HPDE6-E6E7 (cell line): ENCODE measurements around the gene CDCP1.

ENCODE experiments used
- DNase-seq: peaks from one replicate; pipeline ENCODE4 v3.0.0; 2011; ENCODE audit warnings: missing footprints; ENCODE audit errors: extremely low spot score

CDCP1 gene

DNA sequence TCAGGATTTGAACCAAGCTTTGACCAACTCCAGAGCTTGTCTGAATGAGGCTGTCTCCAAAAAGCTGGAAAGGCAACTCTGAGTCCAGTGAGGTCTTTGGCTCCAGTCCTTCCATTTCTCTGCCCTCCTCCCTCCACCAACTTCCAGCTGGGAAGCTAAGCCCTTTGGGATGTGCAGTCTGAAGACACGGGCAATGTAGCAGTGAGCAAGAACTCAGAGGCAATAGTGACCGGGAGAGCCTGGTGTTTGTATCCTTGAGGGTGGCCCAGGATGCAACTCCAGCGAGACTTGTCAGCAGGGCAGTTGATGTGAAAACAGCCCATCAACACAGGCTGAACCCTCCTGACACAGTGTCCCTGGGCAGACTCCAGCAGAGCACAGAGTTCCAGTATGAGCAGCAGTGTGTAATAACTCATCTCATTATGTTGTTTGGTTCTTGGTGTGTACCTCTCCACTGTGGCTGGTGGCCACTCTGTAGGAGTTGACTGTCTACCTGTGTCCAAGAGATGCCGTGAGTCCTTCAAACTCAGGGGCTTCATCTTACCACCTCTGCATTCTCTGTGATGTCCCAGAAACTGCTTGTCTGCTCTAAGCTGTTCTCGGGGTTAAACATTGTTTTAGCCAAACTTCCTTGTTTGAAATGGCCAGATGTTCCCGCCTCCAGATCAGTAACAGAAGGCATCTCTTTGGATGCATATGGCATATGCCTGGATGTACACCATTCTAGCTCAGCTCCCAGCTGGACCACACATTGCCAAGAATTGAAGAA is 6.6 kb downstream of the CDCP1 start:
- DNase-seq = no peak

- no peak for DNase-seq
Observed at GRCh38 chr3:45137656-45138181, 8.5 kb downstream of the CDCP1 start.

- DNase-seq = no peak
Observed at GRCh38 chr3:45135959-45136358, 10.2 kb downstream of the CDCP1 start.

GRCh38 chr3:45134758-45135521 is 11.2 kb downstream of the CDCP1 start:
- no peak for DNase-seq

DNA sequence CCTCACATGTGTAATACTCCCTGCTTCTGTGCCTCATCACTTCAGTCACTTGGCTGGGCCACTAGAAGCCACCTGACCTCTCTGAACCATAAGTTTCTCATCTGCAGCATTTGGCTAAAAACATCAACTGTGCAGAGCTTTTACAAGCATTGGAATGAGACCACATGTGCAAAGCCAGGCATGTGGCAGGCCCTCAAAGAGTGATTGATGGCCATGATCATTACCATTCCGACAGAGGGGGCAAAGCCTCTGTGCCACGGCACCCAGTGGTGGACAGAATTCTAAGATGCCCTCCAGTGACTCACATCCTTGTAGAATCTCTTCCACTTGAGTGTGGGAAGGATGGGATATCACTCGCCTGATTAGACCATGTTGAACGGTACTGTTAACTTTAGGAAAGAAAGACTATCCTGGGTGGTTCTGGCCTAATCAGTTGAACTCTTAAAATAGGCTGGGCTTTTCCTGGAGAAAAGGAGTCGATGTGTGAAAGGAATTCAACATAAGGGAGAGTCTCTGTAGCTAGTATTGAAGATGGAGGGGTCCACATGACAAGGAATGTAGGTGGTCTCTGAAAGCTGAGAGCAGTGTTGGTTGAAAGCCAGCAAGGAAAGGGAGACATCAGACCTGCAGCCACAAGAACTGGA is 13.5 kb downstream of the CDCP1 start:
- no peak for DNase-seq

GRCh38 chr3:45131201-45131600 is 15.0 kb downstream of the CDCP1 start:
- no peak for DNase-seq

DNA sequence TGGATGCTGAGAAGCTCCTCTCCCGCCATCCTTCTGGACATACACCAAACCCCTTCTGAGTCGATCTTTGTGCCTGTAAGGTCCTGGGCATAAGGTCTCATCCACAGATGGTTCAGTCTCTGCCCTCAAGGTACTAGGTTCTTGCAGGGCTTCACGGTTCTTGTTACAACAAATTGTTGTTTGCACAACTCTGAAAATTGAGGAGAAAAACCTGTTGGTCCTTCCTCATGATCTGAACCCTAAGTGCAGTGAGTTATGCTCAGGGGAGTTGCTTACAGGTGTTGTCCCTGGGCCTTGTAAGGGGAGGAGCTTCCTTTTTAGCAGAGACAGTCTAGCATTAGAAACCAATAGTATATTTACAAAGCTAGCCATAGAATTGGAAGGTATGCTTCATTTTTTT is 15.7 kb downstream of the CDCP1 start:
- DNase-seq = no peak

DNA sequence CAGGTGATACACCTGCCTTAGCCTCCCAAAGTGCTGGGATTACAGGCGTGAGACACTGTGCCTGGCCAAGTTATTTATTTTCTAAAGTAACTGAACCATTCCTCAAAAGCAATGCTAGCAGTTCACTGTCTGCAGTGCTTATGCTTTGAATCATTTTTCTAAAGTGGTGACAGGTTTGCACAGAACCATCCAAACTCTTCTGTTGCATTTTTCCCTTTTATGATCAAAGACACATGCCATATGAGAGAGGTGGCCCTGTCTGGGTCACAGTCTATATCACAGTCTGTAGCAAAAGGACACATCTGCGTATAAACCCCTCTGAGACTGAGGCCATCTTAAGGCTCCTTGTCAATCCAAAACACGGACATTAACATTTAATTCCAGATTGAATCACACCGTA is 17.2 kb downstream of the CDCP1 start:
- DNase-seq = no peak

DNA sequence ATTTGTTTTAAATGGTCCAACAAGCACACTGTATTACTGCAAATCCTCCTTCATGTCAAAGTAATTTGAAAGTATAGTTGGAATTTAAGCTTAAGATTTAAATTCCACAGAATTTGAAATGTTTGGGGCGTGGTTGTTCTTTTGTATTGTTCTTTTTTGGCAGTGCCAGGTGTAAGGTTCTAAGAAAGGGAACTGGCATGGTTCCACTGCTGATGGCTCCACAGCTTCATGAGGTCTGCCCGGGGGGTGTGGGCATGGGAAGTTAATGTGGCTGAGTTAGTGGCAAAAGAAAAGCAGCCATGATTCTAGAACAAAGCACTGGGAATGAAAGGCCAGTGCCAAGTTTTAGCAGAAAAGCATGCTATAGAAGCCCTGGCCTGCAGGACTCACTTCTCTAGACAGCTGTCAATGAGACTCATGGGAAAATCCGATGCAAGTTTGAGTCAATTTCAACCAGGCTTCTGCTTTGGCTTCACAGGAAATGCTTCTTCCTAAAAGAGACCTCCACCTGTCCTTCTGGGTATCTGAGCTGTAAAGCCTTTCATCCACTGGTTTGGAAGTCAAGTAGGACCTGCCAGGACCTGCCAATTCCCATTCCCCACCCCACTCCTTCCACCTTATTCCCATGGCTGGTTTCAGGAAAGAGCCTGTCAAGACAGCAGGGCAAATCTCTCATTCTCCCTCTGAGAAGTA is 18.9 kb downstream of the CDCP1 start:
- DNase-seq = no peak

DNA sequence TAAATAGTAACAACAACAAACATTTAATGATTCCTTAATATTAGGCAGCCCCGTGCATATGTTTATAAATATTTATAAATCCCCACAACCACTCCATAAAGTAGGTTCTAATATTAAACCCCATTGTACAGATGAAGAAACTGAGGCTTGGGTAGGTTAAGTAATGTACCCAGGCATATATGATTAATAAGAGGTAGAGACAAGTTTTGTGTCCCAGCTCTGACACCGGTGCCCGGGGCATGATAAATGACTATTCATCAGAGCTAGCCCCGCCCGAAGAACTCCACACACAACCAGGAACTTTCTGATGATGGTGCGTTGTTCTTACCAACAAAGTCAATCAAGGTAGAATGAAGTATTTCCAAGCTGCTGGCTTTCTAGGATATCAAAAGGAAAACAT is 19.4 kb downstream of the CDCP1 start:
- DNase-seq = no peak

- DNase-seq = no peak
Observed at GRCh38 chr3:45125550-45126026, 20.6 kb downstream of the CDCP1 start.

GRCh38 chr3:45124956-45125355 is 21.2 kb downstream of the CDCP1 start:
- DNase-seq = no peak

DNA sequence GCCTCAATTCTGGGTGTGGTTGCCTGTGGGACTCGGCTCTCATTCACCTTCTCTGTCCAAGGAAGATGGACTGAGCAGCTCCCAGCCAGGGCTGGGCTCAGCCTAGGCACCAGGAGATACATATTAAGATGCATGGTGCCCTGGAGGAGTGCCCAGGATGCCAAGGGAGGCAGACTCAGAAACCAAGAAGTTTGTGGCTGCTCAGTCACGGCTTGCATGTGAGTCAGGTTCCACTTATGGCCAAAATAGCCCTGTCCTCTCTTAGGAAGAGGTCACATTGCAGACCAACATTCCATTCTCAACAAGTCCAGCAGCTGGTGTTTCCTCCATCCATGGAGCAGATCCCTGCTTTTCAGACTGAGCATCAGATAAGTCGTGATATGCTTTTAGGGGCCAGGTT is 21.8 kb downstream of the CDCP1 start:
- DNase-seq = no peak

GRCh38 chr3:45123581-45124269 is 22.5 kb downstream of the CDCP1 start:
- no peak for DNase-seq

DNA sequence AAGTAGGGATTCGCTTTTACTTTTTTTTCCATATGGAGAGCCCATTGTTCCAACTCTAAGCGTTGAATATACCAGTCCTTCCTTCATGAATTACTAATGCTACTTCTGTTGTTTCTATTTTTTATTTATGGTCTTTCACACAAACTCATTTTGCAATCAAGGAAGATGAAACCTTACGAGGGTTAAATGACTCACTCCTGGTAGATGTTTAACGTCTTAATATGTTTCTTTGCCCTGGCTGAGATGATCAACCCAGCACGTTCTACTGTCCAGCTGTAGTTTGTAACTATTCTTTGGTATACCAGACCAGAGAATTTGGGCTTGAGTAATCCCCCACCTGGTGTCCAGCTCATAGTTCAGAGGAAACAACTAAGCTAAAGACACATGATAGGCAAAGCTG is 23.1 kb downstream of the CDCP1 start:
- DNase-seq = no peak

- DNase-seq = no peak
Observed at GRCh38 chr3:45120359-45121158, 25.6 kb downstream of the CDCP1 start.

DNA sequence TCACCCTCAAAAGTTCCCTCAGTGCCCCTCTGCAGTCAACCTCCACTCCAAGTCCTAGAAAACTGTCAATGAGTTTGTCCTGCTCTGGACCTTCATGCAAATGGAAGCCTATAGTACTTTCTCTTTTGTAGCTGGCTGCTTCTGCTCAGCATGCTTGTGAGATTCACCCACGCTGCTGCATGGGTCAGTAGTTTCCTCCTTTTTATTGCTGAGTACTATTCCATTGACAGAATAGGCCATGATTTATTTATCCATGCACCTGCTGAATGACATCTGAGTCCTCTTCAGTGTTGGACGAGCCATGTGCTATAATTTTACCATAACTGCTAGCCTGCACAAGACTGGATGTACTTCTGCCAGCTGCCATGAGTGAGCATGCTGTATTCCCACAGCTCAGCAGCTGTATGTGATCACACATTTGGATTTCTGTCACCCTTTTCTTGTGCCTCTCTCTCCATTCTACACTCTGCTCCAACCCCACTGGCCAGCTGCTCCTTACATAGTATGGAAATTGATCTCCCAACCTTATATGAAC is 26.3 kb downstream of the CDCP1 start:
- no peak for DNase-seq

- no peak for DNase-seq
Observed at GRCh38 chr3:45119376-45119775, 26.8 kb downstream of the CDCP1 start.

- DNase-seq = no peak
Observed at GRCh38 chr3:45118615-45119071, 27.5 kb downstream of the CDCP1 start.

- DNase-seq = no peak
Observed at GRCh38 chr3:45116350-45116749, 29.8 kb downstream of the CDCP1 start.
